ENCODE measurements around the gene MSH2. TPM values are rescaled to one million over a fixed set of nuclear protein-coding genes. Genes with fewer than 3 reads are reported as not detected.

MSH2 gene
- total RNA-seq, 2 donors from 2014 or later: 126 to 135 TPM

- Histone ChIP-seq H3K9ac (ENCODE audit: extremely low read depth, low read length, poor library complexity, severe bottlenecking) (no peak overlapping the region), H3K9me3 (ENCODE audit: control insufficient read depth, low read length) (no peaks in the 10 kb centered on the region), H3K4me1 (ENCODE audit: control insufficient read depth, insufficient read depth, low read length) (peaks cover 16% of the 10 kb centered on the region), H3K4me3 (ENCODE audit: low read length) (no peak overlapping the region), H3K27ac (ENCODE audit: low read depth, low read length) (no peak overlapping the region), H3K36me3 (ENCODE audit: control insufficient read depth, insufficient read depth, low read length) (peaks cover 31% of the 10 kb centered on the region), H3K27me3 (ENCODE audit: control insufficient read depth, insufficient read depth, low read length, poor library complexity, severe bottlenecking) (no peaks in the 10 kb centered on the region)
- H3K36me3 Mint-ChIP-seq (ENCODE audit: low read depth): peaks cover 65% of the 10 kb centered on the region
- H3K4me3 Mint-ChIP-seq: no peak overlapping the region
- no peak for DNase-seq
- peak overlapping the region; percentile 28 for H3K27ac Mint-ChIP-seq
- H3K9me3 Mint-ChIP-seq: no peaks in the 10 kb centered on the region
- no peaks in the 10 kb centered on the region for H3K27me3 Mint-ChIP-seq (ENCODE audit: insufficient read depth)
- H3K4me1 Mint-ChIP-seq: peaks cover 53% of the 10 kb centered on the region
- TF ChIP-seq CTCF (conservative IDR thresholded peaks at IDR 0.05): no peak
- 93 to 97% methylated on average over 2 to 5 of the region's 5 CpGs for WGBS, 2 experiments (ENCODE audit: insufficient coverage in 1 of 2, insufficient read length in 1 of 2)
Observed at GRCh38 chr2:47531378-47532042, 128.6 kb downstream of the MSH2 start.

Small RNA genes lying within 50 kb of the gene (microRNA-seq; reads per million reads assigned to microRNA genes)
- 1.6 reads per million, percentile 4 among the genes with 10 or more reads in this experiment for gene MIR559 (ENCODE audit: borderline microRNAs expressed)

Other genes starting within 250 kb of the MSH2 start
- gene STPG4, start 247.8 kb upstream of the MSH2 start, total RNA-seq: under 1 TPM; 0.15 to 0.42 TPM
- 100 to 1,000 TPM; 430 TPM for gene CALM2, start 226.6 kb upstream of the MSH2 start, total RNA-seq
- 100 to 1,000 TPM; 523 to 543 TPM for gene EPCAM, start 33.8 kb upstream of the MSH2 start, total RNA-seq
- 10 to 100 TPM; 52.3 to 79.0 TPM for gene KCNK12, start 167.8 kb downstream of the MSH2 start, total RNA-seq